Esophagus squamous epithelium (tissue), 5 donors: ENCODE measurements around the gene SRRM4. TPM values are rescaled to one million over a fixed set of nuclear protein-coding genes. Genes with fewer than 3 reads are reported as not detected.

Experiments used
- DNase-seq: peaks from one replicate; lab custom pipeline; 2025; lab: John Stamatoyannopoulos, UW
- H3K27ac ChIP-seq, 4 donors: fragments of 200-600 bp; sonication (generic); one replicate each; pipeline ENCODE4 v1.5.1; 2016 to 2019; ENCODE audit warnings: mild to moderate bottlenecking in 1 of 4
- H3K27me3 ChIP-seq, 4 donors: fragments of 200-600 bp; sonication (generic); 1 replicate in 3 of 4; 2 replicates in 1 of 4; pipeline versions ENCODE4 v1.5.1 to v1.6.0; 2017 to 2021; ENCODE audit warnings: antibody characterized with exemption in 1 of 4
- H3K36me3 ChIP-seq, 3 donors: fragments of 200-600 bp; sonication (generic); one replicate each; pipeline ENCODE4 v1.5.1; 2016 to 2019
- H3K4me1 ChIP-seq, 3 donors: fragments of 200-600 bp; sonication (generic); one replicate each; pipeline ENCODE4 v1.5.1; 2017 to 2019
- H3K4me3 ChIP-seq, 4 donors: fragments of 200-600 bp; sonication (generic); 1 replicate in 3 of 4; 2 replicates in 1 of 4; pipeline ENCODE4 v1.5.1; 2016 to 2019; ENCODE audit warnings: mild to moderate bottlenecking in 2 of 4, moderate library complexity in 1 of 4
- H3K9me3 ChIP-seq, 3 donors: fragments of 200-600 bp; sonication (generic); one replicate each; pipeline ENCODE4 v1.5.1; 2016 to 2019
- CTCF ChIP-seq, 6 experiments: fragments of 450-650 bp in 4 of 6; fragments of 200-600 bp in 2 of 6; sonication (generic) in 2 of 6; IDR thresholded peaks; one replicate each; pipeline ENCODE4 v1.5.1; 2016 to 2019; ENCODE audit warnings: antibody characterized with exemption in 6 of 6, mild to moderate bottlenecking in 4 of 6, moderate library complexity in 4 of 6
- POLR2A ChIP-seq, 4 donors: fragments of 450-650 bp; IDR thresholded peaks; one replicate each; pipeline ENCODE4 v1.6.1; 2017; ENCODE audit warnings: antibody characterized with exemption in 4 of 4, mild to moderate bottlenecking in 4 of 4, moderate library complexity in 3 of 4
- WGBS, 2 donors: methylation state at CpG; one replicate each; pipeline ENCODE4 v1.1.5; 2018; 5-methylcytosine and 5-hydroxymethylcytosine counted together
- intact Hi-C: fragments of 100-400 bp; cut with DNase I; formaldehyde crosslinking; loops from one replicate; pipeline ENCODE4 v1.15.0; 2022
- total RNA-seq, 4 donors: library from RNA; depleted of rRNA; stranded (reverse); fragments of >200 nt; gene quantifications; one replicate each; pipeline ENCODE4 v1.1.0, GENCODE V29; 2016
- donor health status: DM: yes; HTN: yes; CAD: no.

SRRM4 gene
- total RNA-seq, 4 donors from 2014 or later: not detected

- Histone ChIP-seq H3K4me1 (peaks cover 0 to 12% (median 6%) of the 10 kb centered on the region in 3 donors), H3K27ac (no peak overlapping the region), H3K36me3 (no peaks in the 10 kb centered on the region), H3K9me3 (no peaks in the 10 kb centered on the region), H3K27me3 (peaks cover 0 to 4% (median 0%) of the 10 kb centered on the region in 4 donors), H3K4me3 (no peak overlapping the region)
- 40 to 45% methylated on average over 2 of the region's 2 CpGs for WGBS, 2 donors
- no peak for DNase-seq
- intact Hi-C loops: loop anchor here (5.0 kb wide), 1 partner anchor 297 kb away; no protein-coding TSS in a partner anchor
- peak; percentile 65 to 93 (median 88) for TF ChIP-seq CTCF (IDR thresholded peaks at IDR 0.05)
- no peak for TF ChIP-seq POLR2A (IDR thresholded peaks at IDR 0.05)
Measured at GRCh38 chr12:119115296-119115905, 134.1 kb downstream of the SRRM4 start.

GRCh38 chr12:119117936-119118335 is 136.6 kb downstream of the SRRM4 start:
- no peaks in the 10 kb centered on the region for H3K9me3 ChIP-seq
- no peaks in the 10 kb centered on the region for H3K36me3 ChIP-seq
- DNase-seq: no peak
- no peak overlapping the region for H3K4me3 ChIP-seq
- WGBS, 2 donors: 68 to 73% methylated on average over 3 of the region's 3 CpGs
- TF ChIP-seq CTCF (IDR thresholded peaks at IDR 0.05): no peak
- no peak for TF ChIP-seq POLR2A (IDR thresholded peaks at IDR 0.05)
- no peaks in the 10 kb centered on the region for H3K27me3 ChIP-seq
- H3K4me1 ChIP-seq: peaks cover 0 to 12% (median 6%) of the 10 kb centered on the region in 3 donors
- intact Hi-C loops: loop anchor here (5.0 kb wide), 1 partner anchor 294 kb away; no protein-coding TSS in a partner anchor
- no peak overlapping the region for H3K27ac ChIP-seq

GRCh38 chr12:119118625-119119024 is 137.3 kb downstream of the SRRM4 start:
- H3K4me1 ChIP-seq: peaks cover 0 to 12% (median 6%) of the 10 kb centered on the region in 3 donors
- TF ChIP-seq CTCF (IDR thresholded peaks at IDR 0.05): no peak
- no peak for TF ChIP-seq POLR2A (IDR thresholded peaks at IDR 0.05)
- intact Hi-C loops: loop anchor here (5.0 kb wide), 1 partner anchor 294 kb away; no protein-coding TSS in a partner anchor
- 84 to 88% methylated on average over 2 of the region's 3 CpGs for WGBS, 2 donors
- DNase-seq: no peak
- no peak overlapping the region for H3K27ac ChIP-seq
- H3K36me3 ChIP-seq: no peaks in the 10 kb centered on the region
- H3K27me3 ChIP-seq: no peaks in the 10 kb centered on the region
- no peaks in the 10 kb centered on the region for H3K9me3 ChIP-seq
- H3K4me3 ChIP-seq: no peak overlapping the region

GRCh38 chr12:119122047-119122446 is 140.7 kb downstream of the SRRM4 start:
- no peak for DNase-seq
- Histone ChIP-seq H3K36me3 (no peaks in the 10 kb centered on the region), H3K9me3 (no peaks in the 10 kb centered on the region), H3K4me3 (no peak overlapping the region), H3K27ac (no peak overlapping the region), H3K4me1 (no peaks in the 10 kb centered on the region), H3K27me3 (no peaks in the 10 kb centered on the region)
- WGBS, 2 donors: 61 to 73% methylated on average over 5 of the region's 5 CpGs
- TF ChIP-seq CTCF (IDR thresholded peaks at IDR 0.05) (no peak), POLR2A (IDR thresholded peaks at IDR 0.05) (no peak)
- intact Hi-C loops: no loop called here

GRCh38 chr12:119122751-119123150 is 141.4 kb downstream of the SRRM4 start:
- WGBS, 2 donors: 36 to 50% methylated on average over 4 of the region's 4 CpGs
- Histone ChIP-seq H3K36me3 (no peaks in the 10 kb centered on the region), H3K4me3 (no peak overlapping the region), H3K4me1 (no peaks in the 10 kb centered on the region), H3K9me3 (no peaks in the 10 kb centered on the region), H3K27me3 (no peaks in the 10 kb centered on the region), H3K27ac (no peak overlapping the region)
- intact Hi-C loops: no loop called here
- TF ChIP-seq POLR2A (IDR thresholded peaks at IDR 0.05): no peak
- TF ChIP-seq CTCF (IDR thresholded peaks at IDR 0.05): no peak
- no peak for DNase-seq
